ENCODE data around the gene GLT8D2.
A peak's percentile ranks its signal among the peaks of the same experiment; 100 is the strongest.

The GLT8D2 gene

GRCh38 chr12:104056419-104056972, 6.5 kb upstream of the GLT8D2 start:
- ATAC-seq, result no peak

GRCh38 chr12:104055686-104056388, 5.8 kb upstream of the GLT8D2 start:
- peak; percentile 86 for TF ChIP-seq TCF4 (CRISPR knock-in tag; IDR thresholded peaks at IDR 0.05; ENCODE audit: borderline replicate concordance)
- no peak for TF ChIP-seq ZC3H10 (CRISPR knock-in tag; IDR thresholded peaks at IDR 0.05)
- TF ChIP-seq CSDC2 (CRISPR knock-in tag; IDR thresholded peaks at IDR 0.05), result no peak
- TF ChIP-seq GLIS3 (CRISPR knock-in tag; IDR thresholded peaks at IDR 0.05), result no peak
- TF ChIP-seq, protein P1, sequence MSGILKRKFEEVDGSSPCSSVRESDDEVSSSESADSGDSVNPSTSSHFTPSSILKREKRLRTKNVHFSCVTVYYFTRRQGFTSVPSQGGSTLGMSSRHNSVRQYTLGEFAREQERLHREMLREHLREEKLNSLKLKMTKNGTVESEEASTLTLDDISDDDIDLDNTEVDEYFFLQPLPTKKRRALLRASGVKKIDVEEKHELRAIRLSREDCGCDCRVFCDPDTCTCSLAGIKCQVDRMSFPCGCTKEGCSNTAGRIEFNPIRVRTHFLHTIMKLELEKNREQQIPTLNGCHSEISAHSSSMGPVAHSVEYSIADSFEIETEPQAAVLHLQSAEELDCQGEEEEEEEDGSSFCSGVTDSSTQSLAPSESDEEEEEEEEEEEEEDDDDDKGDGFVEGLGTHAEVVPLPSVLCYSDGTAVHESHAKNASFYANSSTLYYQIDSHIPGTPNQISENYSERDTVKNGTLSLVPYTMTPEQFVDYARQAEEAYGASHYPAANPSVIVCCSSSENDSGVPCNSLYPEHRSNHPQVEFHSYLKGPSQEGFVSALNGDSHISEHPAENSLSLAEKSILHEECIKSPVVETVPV (CRISPR knock-in tag; IDR thresholded peaks at IDR 0.05), result no peak
- no peak for TF ChIP-seq BACH2 (CRISPR knock-in tag; IDR thresholded peaks at IDR 0.05; ENCODE audit: borderline replicate concordance)
- TF ChIP-seq PATZ1 (CRISPR knock-in tag; IDR thresholded peaks at IDR 0.05; ENCODE audit: borderline replicate concordance), result no peak
- TF ChIP-seq OSR1 (CRISPR knock-in tag; IDR thresholded peaks at IDR 0.05), result no peak
- TF ChIP-seq RARB (CRISPR knock-in tag; IDR thresholded peaks at IDR 0.05), result no peak
- TF ChIP-seq TSHZ2 (CRISPR knock-in tag; IDR thresholded peaks at IDR 0.05), result peak; percentile 84; the same call in 1 of the 2 replicates
- TF ChIP-seq ZNF565 (CRISPR knock-in tag; conservative IDR thresholded peaks at IDR 0.05; ENCODE audit: low read depth), result no peak
- TF ChIP-seq ZFP3 (CRISPR knock-in tag; IDR thresholded peaks at IDR 0.05), result 0 out of 2 replicates have a peak, but pooled peaks have one; percentile 32
- no peak for TF ChIP-seq ESRRG (CRISPR knock-in tag; IDR thresholded peaks at IDR 0.05)
- TF ChIP-seq ARNTL (CRISPR knock-in tag; IDR thresholded peaks at IDR 0.05; ENCODE audit: borderline replicate concordance, low read depth), result no peak
- peak; percentile 18; the same call in 1 of the 2 replicates for TF ChIP-seq ISL1 (CRISPR knock-in tag; IDR thresholded peaks at IDR 0.05)
- TF ChIP-seq CREB5 (CRISPR knock-in tag; IDR thresholded peaks at IDR 0.05; ENCODE audit: low read depth), result no peak
- no peak for TF ChIP-seq ZNF8 (CRISPR knock-in tag; IDR thresholded peaks at IDR 0.05)
- TF ChIP-seq ZNF70 (CRISPR knock-in tag; IDR thresholded peaks at IDR 0.05), result no peak
- peak; percentile 63; the same call in 1 of the 2 replicates for TF ChIP-seq SNAI2 (CRISPR knock-in tag; IDR thresholded peaks at IDR 0.05)
- TF ChIP-seq TOX (CRISPR knock-in tag; IDR thresholded peaks at IDR 0.05; ENCODE audit: borderline replicate concordance), result no peak
- no peak for TF ChIP-seq ZFP30 (CRISPR knock-in tag; IDR thresholded peaks at IDR 0.05)
- peak; percentile 92 for ATAC-seq

More at GRCh38 chr12:104056419-104056972, 6.5 kb upstream of the GLT8D2 start:
- no peak for TF ChIP-seq SNAI2 (CRISPR knock-in tag; IDR thresholded peaks at IDR 0.05)
- TF ChIP-seq ZNF8 (CRISPR knock-in tag; IDR thresholded peaks at IDR 0.05), result no peak
- TF ChIP-seq ZNF70 (CRISPR knock-in tag; IDR thresholded peaks at IDR 0.05), result no peak
- TF ChIP-seq RARB (CRISPR knock-in tag; IDR thresholded peaks at IDR 0.05), result no peak
- TF ChIP-seq CREB5 (CRISPR knock-in tag; IDR thresholded peaks at IDR 0.05; ENCODE audit: low read depth), result no peak
- TF ChIP-seq ZFP3 (CRISPR knock-in tag; IDR thresholded peaks at IDR 0.05), result no peak

Measured in SK-N-SH treated with all-trans-retinoic acid at 6 μM for 48 hours (cell line).